OCI-LY3 (cell line): ENCODE data around the gene PTAFR.

Source experiments
- H2AFZ ChIP-seq: fragments of 200-600, 300-600 bp; shearing (Covaris generic); 2 replicates; pipeline ENCODE4 v1.6.0; 2014; ENCODE audit warnings: antibody characterized with exemption, low read depth, low read length
- H3K27ac ChIP-seq: fragments of 200-600, 300-600 bp; sonication (generic); 2 replicates; pipeline ENCODE4 v1.5.1; 2014; ENCODE audit warnings: mild to moderate bottlenecking, low read length, moderate library complexity, mixed read lengths
- H3K27me3 ChIP-seq: fragments of 200-600, 300-600 bp; sonication (generic); 2 replicates; pipeline ENCODE4 v1.6.1; 2014; ENCODE audit warnings: low read depth, low read length, mixed read lengths
- H3K36me3 ChIP-seq: fragments of 200-600, 300-600 bp; sonication (generic); replicated peaks from 2 replicates; pipeline ENCODE3; 2014; ENCODE audit warnings: low read depth, low read length, mixed read lengths
- H3K4me1 ChIP-seq: fragments of 300-600, 200-600 bp; sonication (generic); 2 replicates; pipeline ENCODE4 v1.6.1; 2014; ENCODE audit warnings: low read length, mixed read lengths
- H3K4me2 ChIP-seq: fragments of 200-600, 300-600 bp; sonication (generic); 2 replicates; pipeline ENCODE4 v1.6.1; 2014; ENCODE audit warnings: low read length, mixed read lengths
- H3K4me3 ChIP-seq: fragments of 300-600, 200-600 bp; sonication (generic); 2 replicates; pipeline ENCODE4 v1.5.1; 2014; ENCODE audit warnings: antibody characterized with exemption, mild to moderate bottlenecking, low read length, moderate library complexity
- H3K79me2 ChIP-seq: fragments of 300-600, 200-600 bp; shearing (Covaris generic); 2 replicates; pipeline ENCODE4 v1.6.1; 2014; ENCODE audit warnings: mild to moderate bottlenecking, low read length, mixed read lengths
- H3K9ac ChIP-seq: fragments of 300-600, 200-600 bp; shearing (Covaris generic); 2 replicates; pipeline ENCODE4 v1.6.0; 2014; ENCODE audit warnings: mild to moderate bottlenecking, low read length, moderate library complexity
- H3K9me3 ChIP-seq: fragments of 200-600, 300-600 bp; shearing (Covaris generic); 2 replicates; pipeline ENCODE4 v1.6.1; 2014; ENCODE audit warnings: low read length, mixed read lengths; ENCODE audit not compliant: insufficient read depth
- H4K20me1 ChIP-seq: fragments of 200-600, 300-600 bp; sonication (generic); 2 replicates; pipeline ENCODE4 v1.6.1; 2016; ENCODE audit warnings: low read length, mixed read lengths; ENCODE audit not compliant: insufficient read depth
- EZH2phosphoT487 ChIP-seq: fragments of 200-600 bp; shearing (Covaris generic); IDR thresholded peaks from 2 replicates; pipeline ENCODE4 v1.6.1; 2018; ENCODE audit warnings: antibody characterized with exemption, mixed run types, low read depth
- TF ChIP-seq, protein P1 (sequence below): fragments of 200-600, 300-600 bp; sonication (generic); IDR thresholded peaks from 2 replicates; pipeline ENCODE4 v1.5.1; 2014; ENCODE audit warnings: antibody characterized with exemption, low read length, low read depth

The PTAFR gene

DNA sequence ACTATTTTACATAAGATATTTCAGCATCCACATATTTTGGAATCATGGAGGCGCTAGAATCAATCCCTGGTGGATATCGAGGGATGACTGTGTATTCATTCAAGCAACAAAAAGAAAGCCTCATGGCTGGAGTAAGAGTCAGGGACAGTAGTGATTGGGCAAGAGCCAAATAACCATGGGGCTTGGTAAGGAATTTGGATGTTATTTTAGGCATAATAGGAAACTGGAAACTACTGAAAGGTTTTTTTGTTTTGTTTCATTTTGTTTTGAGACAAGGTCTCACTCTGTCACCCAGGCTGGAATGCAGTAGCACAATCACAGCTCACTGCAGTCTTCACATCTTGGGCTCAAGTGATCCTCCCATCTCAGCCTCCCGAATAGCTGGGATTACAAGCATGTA lies 54.3 kb downstream of the PTAFR start:
- no peaks in the 10 kb centered on the region for H3K79me2 ChIP-seq
- no peak overlapping the region for H2AFZ ChIP-seq
- H3K4me3 ChIP-seq = no peak overlapping the region
- H3K27me3 ChIP-seq = no peaks in the 10 kb centered on the region
- peaks cover 27% of the 10 kb centered on the region for H3K4me1 ChIP-seq
- H3K9me3 ChIP-seq = no peaks in the 10 kb centered on the region
- no peaks in the 10 kb centered on the region for H4K20me1 ChIP-seq
- H3K36me3 ChIP-seq = no peaks in the 10 kb centered on the region
- H3K27ac ChIP-seq = no peak overlapping the region
- TF ChIP-seq, protein P1, sequence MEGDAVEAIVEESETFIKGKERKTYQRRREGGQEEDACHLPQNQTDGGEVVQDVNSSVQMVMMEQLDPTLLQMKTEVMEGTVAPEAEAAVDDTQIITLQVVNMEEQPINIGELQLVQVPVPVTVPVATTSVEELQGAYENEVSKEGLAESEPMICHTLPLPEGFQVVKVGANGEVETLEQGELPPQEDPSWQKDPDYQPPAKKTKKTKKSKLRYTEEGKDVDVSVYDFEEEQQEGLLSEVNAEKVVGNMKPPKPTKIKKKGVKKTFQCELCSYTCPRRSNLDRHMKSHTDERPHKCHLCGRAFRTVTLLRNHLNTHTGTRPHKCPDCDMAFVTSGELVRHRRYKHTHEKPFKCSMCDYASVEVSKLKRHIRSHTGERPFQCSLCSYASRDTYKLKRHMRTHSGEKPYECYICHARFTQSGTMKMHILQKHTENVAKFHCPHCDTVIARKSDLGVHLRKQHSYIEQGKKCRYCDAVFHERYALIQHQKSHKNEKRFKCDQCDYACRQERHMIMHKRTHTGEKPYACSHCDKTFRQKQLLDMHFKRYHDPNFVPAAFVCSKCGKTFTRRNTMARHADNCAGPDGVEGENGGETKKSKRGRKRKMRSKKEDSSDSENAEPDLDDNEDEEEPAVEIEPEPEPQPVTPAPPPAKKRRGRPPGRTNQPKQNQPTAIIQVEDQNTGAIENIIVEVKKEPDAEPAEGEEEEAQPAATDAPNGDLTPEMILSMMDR = no peak
- TF ChIP-seq EZH2phosphoT487 = no peak
- H3K9ac ChIP-seq = no peak overlapping the region
- H3K4me2 ChIP-seq = no peak overlapping the region

DNA sequence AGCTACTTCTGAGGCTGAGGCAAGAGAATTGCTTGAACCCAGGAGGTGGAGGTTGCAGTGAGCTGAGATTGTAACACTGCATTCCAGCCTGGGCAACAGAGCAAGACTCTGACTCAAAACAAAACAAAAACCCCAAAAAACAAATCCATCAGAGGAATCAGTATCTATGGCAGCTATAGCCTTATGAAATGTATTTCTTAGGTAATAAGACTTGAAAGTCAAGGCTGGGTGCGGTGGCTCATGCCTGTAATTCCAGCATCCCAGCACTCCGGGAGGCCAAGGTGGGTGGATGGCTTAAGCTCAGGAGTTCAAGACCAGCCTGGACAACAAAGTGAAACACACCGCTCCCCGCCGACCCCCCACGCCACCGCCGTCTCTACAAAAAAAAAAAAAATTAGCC lies 56.9 kb downstream of the PTAFR start:
- Histone ChIP-seq H3K9me3 (no peaks in the 10 kb centered on the region), H3K4me1 (peaks cover 29% of the 10 kb centered on the region), H2AFZ (no peak overlapping the region), H3K27me3 (no peaks in the 10 kb centered on the region), H3K4me3 (no peak overlapping the region), H3K27ac (no peak overlapping the region), H3K36me3 (no peaks in the 10 kb centered on the region), H4K20me1 (no peaks in the 10 kb centered on the region), H3K9ac (no peak overlapping the region), H3K79me2 (no peaks in the 10 kb centered on the region), H3K4me2 (no peak overlapping the region)
- no peak for TF ChIP-seq EZH2phosphoT487
- TF ChIP-seq, protein P1 = no peak

DNA sequence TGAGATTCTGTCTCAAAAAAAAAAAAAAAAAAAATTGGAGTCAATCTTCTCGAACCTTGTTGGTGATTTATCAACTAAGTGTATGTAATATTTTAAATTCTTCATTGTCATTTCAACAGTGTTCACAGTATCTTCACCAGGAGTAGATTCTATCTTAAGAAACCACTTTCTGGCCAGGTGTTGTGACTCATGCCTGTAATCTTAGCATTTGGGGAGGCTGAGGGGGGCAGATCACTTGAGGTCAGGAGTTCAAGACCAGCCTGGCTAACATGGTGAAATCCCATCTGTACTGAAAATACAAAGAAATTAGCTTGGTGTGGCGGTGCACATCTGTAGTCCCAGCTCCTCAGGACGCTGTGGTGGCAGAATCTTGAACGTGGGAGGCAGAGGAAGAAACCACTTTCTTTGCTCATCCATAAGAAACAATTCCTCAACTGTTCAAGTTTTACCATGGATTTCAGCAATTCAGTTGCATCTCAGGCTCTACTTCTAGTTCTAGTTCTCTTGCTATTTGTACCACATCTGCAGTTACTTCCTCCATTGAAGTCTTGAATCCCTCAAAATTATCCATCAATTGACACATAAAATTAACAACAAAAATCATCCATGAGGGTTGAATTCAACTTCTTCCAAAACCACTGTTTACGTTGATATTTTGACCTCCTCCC lies 57.7 kb downstream of the PTAFR start:
- Histone ChIP-seq H4K20me1 (no peaks in the 10 kb centered on the region), H3K36me3 (no peaks in the 10 kb centered on the region), H3K4me1 (peaks cover 32% of the 10 kb centered on the region), H3K27ac (no peak overlapping the region), H3K4me2 (no peak overlapping the region), H2AFZ (no peak overlapping the region), H3K79me2 (no peaks in the 10 kb centered on the region), H3K27me3 (no peaks in the 10 kb centered on the region), H3K4me3 (no peak overlapping the region), H3K9me3 (no peaks in the 10 kb centered on the region), H3K9ac (no peak overlapping the region)
- TF ChIP-seq EZH2phosphoT487 = no peak
- TF ChIP-seq, protein P1 = no peak

DNA sequence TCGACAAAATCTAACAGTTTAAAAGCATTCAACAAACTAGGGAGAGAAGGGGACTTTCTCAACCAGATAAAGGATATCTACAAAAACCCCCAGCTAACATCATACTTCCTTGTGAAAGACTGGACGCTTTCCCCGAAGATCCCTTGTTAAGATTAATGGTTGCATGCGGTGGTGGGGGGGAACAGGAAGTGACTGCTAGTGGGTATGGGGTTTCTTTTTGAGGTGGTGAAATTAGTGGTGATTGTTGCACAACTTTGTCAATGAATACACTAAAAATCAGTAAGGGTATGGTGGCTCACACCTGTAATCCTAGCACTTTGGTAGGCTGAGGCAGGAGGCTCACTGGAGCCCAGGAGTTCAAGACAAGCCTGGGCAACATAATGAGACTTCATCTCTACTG lies 61.2 kb downstream of the PTAFR start:
- no peak for TF ChIP-seq EZH2phosphoT487
- TF ChIP-seq, protein P1 = no peak
- Histone ChIP-seq H3K9me3 (no peaks in the 10 kb centered on the region), H3K27me3 (no peaks in the 10 kb centered on the region), H3K9ac (peak overlapping the region; percentile 29; the same call in 1 of the 2 replicates), H4K20me1 (no peaks in the 10 kb centered on the region), H3K79me2 (no peaks in the 10 kb centered on the region), H3K4me2 (peak overlapping the region; percentile 47), H3K4me3 (no peak overlapping the region), H3K36me3 (no peaks in the 10 kb centered on the region), H3K27ac (peak overlapping the region; percentile 67), H3K4me1 (peaks cover 49% of the 10 kb centered on the region), H2AFZ (peak overlapping the region; percentile 20; the same call in 1 of the 2 replicates)
